NT2/D1 (cell line): ENCODE data around the gene BCL11B.

Source experiments
- YY1 ChIP-seq: IDR thresholded peaks from 2 replicates; pipeline ENCODE4 v1.6.1; 2011; ENCODE audit not compliant: insufficient read length, insufficient read depth
- ZNF274 ChIP-seq: IDR thresholded peaks from 2 replicates; pipeline ENCODE4 v1.6.1; 2011; ENCODE audit warnings: mild to moderate bottlenecking, low read depth, low read length

DNA sequence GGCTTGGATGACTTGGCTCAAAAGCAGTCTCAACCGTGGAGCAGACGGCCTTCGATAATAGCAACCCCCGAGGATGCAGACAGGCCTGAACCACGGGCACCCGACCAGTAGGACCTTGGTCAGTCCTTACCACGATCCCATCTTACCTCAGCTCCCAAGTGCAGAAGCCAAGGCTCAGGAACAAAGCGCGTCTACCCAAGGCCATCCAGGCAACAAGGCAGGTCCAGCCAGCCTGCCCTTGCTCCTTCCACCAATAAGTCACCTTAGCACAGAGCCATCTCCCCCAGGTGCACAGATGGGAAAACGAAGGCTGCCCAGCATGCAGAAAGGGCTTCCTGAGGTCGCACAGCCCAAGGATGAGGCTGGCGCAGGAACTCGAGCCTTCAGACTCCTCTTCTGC, 77.3 kb downstream of the BCL11B start:
- no peak for TF ChIP-seq ZNF274
- no peak for TF ChIP-seq YY1
